ENCODE results near the gene SOX15.

- no peak for TF ChIP-seq CTCF (IDR thresholded peaks at IDR 0.05; ENCODE audit: low read length)
- TF ChIP-seq EZH2 (optimal IDR thresholded peaks at IDR 0.05; ENCODE audit: low read depth, low read length): no peak
Measured at GRCh38 chr17:7552621-7553051, 37.3 kb downstream of the SOX15 start.
